Stimulated activated CD4-positive, alpha-beta T cell treated with anti-CD3 and anti-CD28 coated beads, Interleukin-2, amount 100 ng/mL, for 48 hours (primary cell): Measurements from ENCODE around the gene CTNNA3.

ENCODE experiments used
- DNase-seq, 2 donors: peaks; one replicate each; pipeline ENCODE4 v3.0.0-alpha.2; 2020

Gene CTNNA3

DNA sequence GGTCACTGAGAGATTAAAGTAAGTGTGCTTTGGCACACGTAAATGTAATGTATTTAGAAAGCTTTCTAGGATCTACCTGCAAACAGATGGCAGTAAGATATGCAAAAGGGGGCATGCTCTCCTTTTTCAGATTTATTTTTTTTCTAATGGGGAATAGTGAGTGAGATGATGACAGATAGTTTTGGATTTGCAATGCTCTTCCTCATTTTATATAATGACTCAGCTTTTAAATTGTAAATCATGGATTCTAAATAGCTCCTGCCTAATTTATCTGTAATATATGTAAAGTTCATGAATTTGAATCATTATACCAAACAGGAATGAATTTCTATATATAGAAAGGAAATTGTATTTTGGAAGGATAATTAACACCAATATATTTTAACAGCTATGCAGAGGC, 1731.8 kb downstream of the CTNNA3 start:
- DNase-seq: no peak

DNA sequence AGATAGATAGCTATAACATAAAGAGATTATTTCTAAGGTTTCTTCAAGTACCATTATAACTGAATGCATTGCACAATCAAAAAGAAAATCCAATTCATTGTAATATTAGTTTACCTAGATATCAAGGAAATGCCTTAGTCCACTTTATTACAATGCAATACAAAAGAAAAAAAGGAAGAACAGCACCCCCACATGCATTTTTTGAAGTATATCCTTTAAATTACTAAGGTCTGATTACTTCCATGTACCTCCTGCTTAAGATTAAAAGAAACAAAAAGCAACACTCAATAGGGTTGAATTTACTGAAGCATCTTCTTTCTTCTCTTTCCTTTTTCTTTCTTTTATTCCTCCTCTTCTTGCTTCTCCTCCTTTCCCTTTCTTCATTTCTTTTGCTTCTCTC, 1743.9 kb downstream of the CTNNA3 start:
- DNase-seq: no peak

DNA sequence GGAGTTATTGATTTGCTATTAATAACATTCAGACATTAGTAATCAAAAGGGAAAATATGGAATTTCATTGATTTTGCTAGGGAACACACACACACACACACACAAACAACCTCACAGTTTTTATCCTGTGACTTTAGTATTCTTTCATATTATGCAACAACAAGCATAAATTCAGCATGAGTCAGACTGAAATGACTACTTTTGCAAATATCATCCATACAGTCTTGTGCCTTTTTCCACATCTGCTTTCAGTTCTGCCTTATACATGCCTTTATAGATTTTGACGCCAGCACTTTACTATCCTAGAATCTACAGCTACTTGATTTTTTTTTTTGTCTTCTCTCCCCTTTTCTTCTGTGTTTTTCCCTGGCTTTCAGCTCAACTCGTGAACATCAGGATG, 1745.9 kb downstream of the CTNNA3 start:
- no peak for DNase-seq

DNA sequence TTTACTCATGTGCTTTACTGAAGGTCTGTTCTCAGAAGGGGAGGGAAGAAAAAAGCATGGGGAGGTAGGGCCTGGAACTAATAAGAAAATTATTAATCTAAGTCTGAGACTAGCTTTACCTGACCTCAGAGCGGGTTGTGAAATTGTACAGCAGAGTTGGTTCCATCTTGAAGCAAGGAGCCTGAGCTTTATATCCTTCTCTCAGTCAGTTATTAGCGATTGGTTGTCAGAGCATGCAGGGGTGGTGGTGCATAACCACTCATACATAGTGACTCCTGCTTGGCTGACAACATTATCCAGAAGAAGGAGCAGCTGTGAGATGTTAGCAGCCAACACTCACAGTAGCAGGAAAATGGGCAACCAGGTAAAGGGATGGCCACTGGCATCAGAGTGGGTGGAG, 1746.5 kb downstream of the CTNNA3 start:
- DNase-seq: no peak

DNA sequence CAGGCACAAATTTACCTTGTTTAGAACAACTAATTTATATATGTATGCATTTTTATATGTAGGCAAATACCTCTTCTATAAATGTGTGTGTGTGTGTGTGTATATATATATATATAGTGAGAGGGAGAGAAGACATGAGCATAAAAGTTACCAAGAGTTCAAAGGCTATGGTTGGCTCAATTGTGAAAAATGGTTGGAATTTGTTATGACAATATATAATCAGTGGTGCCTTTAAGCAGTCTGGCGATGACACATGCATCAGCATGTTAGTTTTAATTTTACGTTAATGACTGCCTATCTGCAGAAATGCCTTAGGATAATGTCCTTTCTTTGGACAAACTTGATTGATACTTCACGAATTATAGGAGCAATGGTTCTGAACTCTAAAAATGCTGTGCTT, 1750.9 kb downstream of the CTNNA3 start:
- DNase-seq: no peak

DNA sequence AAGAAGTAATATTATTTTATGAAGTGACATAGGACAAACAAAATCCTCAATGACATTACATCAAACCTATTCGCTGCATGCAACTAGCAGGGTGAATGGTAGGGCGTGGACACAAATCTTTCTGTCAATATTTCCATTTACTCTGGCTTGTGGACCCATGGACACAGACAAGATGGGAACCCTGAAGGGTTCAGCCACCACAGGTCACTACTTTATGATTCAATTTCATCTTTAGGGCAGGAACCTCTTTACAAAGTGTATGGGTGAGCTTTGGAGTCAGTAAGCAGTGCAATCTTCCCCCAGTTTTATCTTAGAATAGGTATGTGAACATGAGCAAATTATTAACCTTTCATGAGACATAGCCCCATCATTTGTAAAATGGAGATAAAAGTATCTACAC, 1752.5 kb downstream of the CTNNA3 start:
- no peak for DNase-seq

DNA sequence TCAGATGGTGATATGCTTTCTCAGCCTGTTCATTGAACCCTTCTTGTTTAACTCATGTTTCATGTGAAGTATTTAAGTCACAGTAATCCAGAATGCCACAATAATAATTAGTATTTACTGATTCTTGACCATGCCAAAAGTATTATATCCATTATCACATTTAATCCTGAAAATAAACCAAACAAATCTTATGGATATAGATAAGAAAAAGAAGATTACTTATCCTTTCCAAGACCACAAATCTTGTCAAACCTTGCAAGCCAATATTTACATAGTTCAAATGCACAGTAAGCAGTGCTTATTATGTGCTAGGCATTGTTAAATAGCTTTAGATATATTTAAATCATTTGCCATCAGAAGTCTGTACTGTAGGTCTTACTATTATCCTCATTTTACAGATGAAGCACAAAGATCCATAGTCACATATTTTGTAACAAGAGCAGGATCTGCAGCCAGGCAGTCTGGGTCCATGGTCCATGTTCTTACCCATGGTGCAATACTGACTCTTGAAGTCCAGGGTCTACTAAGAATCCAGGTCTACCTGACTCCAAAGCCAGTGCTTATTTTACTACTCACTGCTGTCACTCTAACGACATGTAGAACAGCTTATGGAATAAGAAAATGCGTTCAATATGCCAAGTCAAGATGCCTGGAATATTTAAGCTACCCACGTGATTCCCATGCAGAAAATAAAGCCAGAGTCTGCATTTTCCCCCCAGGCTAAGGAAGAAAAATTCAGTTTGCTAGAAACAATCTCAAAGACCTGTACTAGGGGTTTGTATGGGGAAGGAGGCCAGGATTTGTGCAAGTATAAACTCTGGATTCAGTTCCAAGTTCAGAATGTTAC, 1755.0 kb downstream of the CTNNA3 start:
- DNase-seq: no peak

DNA sequence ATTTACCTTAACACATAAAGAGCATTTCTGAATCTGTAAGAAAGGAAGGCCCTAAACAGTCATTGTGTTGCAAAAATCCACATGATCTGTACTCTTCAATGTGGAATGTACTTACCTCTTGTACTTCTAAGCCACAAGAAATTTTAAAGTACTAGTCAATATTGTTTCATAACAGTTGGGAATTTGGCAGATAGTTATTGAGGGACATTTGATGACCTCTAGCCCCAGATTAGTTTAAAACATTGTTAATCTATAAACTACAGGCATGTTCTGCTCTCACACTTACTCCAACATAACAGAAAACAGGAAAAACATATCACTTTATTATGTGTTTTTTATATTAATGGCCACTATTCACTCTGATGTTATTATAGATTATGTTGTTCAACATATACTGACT, 1755.9 kb downstream of the CTNNA3 start:
- no peak for DNase-seq

DNA sequence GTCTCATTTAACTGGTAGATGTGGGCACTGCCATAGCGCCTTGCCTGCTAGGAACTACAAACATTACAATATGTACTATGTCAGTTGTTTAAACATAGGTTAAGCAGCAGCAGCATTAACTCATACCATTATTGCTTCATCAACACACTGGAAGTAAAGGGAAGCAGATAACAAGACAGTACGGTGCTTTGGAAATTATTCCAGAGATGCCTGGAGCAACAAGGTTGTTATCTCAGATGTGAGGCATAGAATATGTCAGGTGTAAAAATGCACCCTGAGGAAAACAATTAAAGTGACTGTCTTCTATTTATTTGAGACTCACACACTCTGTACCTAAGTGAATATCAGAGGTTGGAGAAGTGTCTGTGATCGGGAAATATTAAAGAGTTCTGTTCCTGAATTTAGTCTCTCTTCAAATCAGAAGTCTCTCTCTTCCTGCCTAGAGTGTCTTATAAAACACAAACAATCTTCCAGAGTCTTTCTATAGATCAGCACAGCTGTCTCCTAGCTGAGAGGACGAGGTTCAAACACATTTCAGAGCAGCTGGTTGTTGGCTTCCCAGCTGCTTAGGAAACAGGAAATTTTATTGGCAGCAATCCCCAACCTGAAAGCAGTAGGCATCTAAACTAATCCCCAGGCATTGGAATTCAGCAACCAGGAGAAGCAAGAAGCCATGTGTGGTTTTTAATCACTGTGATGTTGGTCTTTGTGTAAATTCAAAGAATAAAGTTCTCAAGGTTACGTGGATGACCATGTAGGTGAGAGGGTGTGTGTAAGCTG, 1764.5 kb downstream of the CTNNA3 start:
- DNase-seq: no peak

DNA sequence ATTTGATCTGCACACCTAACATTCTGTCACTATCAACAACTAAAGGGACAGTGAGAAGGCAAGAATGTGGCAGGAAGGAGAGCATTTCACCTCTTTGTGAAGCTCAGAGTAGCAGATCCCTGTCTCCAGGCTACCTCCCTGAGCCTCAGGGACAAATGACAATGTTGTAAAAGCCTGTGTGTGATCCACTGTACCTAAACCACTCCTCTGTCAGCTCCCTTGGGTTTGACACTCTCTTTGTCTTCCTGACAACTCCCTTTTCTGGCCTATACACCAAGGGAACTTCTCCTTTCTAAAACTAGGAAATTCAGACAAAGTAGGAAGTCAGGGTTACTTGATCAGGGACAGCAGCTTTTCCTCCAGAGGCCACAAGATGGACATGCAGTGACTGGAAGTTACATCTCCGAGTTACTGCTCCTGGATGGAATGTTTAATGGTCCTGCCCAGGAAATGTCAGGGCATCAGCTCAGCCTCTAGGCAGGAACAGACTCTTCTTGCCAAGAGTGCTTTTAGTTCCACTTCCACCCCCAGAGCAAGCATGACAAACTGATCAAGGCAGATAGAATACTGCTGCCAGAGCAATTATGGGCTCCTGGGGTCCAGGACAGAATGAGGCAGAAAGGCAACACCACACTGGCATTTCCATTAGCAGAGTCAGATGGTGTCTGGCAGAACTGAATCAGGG, 1784.7 kb downstream of the CTNNA3 start:
- DNase-seq: no peak

DNA sequence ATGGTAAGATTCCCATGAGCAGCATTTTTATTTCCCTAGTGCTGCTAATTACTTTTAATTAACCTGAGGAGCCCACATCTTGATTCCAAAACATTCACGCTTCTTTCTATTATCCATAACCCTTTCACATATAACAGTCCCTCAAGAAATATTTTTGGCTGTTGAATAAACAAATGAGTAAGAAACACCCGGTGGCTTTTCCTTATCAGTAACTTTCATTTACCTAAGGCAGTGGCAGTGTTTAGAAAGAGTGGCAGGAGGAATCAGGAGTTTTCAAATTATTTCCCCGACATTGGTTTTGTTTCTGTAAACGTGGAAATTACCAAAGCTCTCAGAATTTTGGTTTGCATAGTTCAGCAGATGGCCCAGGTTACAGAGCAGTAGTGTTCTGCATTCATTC, 1785.8 kb downstream of the CTNNA3 start:
- DNase-seq: no peak

DNA sequence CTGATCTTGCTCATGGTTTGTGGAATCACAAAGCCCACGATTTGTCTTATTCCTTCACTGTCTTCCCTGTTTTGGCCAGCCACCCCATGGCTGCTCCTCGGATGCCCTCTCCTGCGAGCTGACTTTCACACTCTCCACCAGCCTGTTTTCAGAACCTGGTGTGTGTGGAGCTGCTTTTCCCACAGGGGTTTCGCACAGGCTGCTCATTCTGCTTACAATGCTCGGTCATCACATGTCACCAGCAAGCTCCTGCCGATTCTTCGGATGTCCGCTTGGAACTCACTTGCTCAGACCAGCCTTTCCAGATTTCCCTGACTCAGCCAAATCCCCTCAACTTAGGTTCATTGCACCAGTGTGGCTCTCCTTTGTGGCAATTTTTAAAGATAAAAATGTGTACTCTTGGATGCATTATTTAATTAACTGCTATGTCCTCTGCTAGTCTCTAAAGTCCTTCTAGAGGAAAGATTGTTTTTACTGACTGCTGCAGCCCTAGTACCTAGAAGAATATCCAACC, 1788.7 kb downstream of the CTNNA3 start:
- DNase-seq: no peak

DNA sequence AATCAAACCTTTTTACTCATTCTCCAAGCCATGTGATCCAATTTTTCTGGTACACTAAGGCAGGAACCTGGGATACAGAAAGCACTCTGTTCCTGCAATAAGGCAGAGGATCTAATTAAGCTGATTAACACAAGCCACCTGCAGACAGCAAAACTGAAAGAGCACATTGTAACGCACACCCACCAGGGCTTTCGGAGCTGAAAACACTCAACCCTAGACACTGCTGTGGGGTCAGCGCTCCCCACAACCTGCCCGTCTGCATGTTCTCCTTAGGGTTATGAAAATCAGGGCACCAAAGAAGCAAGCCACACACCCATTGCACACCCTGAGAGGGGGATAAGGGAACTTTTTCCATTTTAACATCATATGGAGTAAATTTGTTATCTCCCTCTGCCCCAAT, 1792.4 kb downstream of the CTNNA3 start:
- DNase-seq: no peak

DNA sequence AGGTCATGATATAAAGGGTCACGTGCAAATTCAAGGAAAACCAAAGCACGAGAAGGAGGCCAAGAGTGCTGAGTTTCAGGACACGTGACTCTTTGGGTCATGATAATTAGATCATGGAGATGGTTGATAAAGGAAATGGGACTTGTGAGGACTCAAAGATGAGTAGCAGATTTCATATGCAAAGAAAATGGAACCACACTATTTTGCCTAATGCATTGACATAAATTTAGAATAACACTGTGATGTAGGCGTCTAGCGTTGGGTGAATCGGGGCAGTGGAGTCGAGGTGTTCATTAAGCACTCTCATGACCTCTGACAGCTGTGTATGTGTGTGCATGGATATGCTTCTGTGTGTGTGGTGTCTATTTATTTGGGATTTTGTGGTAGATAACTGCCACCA, 1795.7 kb downstream of the CTNNA3 start:
- no peak for DNase-seq

DNA sequence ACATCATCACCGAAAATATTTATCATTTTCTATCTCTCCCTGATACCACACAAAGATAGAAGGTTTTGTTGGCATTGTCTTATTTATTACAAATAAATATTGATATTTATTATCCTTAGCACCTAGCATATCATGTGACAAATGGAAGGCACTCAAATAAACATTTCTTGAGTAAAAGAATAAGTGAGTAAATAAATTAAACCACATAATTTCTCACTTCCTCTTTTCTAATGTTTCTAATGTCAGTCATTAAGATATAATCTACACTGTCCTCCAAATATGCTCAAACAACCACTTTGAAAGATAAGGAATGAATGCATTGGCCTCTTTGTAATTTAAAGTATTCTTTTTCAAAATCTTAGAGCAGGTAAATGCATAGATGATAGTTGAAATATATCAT, 1797.9 kb downstream of the CTNNA3 start:
- DNase-seq: no peak

DNA sequence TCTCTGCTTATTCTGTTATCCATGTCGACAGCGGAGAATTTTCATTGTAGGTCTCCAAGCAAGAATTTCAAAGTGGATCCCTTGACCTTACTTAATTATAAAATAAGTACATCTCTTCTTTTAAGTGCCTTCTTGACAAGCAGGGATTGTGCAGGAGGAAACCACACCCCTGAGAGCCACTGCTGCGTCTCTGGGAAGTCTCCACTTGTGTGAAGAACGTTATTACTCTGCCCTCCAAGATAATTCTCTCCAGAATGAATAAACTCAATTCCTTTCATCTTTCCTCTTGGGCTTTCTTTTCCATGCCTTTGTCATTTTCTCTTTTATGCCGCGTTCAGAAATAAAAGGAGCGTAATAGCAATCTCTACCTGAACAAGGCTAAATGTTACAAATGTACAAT, 1801.0 kb downstream of the CTNNA3 start:
- DNase-seq: no peak

DNA sequence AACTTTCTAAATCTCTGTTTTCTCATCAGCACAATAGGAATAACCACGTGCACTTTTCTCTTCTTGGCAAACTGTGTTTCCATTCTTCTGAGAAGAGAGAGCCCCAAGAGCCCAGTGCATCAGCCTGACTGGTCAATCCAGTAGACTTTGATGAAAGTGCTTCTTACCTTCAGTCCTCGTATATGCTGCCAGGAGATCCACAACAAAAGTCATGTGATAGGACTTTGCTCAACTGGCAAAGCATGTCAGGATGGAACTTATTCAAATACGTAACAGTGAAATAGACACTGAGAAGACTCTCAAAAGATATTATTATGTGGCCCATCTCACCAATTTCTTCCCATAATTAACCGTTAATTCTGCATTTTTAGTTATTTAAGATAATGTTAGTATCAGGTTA, 1801.6 kb downstream of the CTNNA3 start:
- no peak for DNase-seq

DNA sequence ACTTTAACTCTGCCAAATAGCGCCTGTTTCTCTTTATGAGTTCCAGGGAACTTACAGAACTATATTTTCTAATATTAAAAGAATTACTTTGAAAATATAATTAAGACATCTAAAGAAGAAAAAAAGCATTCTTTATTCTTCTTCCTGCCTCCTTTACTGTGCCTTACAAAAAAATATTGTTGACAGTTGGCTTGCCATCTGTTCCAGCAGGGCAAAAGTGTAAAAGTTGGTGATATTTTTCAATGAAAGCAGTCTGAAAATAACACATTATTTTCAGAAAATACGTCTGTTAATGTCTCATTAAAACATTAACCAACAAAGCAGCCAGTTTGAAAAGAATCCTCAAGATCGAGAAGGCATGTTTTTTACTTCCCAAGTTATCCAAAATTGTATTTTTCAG, 1802.3 kb downstream of the CTNNA3 start:
- no peak for DNase-seq

DNA sequence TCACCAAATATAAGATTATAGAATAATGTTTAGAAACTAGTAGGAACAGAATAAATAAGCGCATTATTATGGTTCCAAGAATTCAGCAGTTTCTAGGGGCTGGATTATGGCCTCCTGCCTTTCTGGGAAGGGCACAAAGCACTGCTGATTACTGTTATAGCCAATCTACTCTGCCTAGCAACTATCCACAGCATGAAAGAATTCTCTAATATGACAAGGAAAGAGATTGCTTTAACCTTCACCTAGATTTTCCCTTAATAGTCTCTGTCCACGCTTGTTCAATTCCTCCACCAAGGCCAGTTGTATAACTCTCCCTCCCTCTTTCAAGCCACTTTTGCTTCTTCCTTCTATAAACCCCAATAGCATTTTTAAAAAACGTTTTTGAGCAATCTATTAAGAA, 1803.7 kb downstream of the CTNNA3 start:
- no peak for DNase-seq

DNA sequence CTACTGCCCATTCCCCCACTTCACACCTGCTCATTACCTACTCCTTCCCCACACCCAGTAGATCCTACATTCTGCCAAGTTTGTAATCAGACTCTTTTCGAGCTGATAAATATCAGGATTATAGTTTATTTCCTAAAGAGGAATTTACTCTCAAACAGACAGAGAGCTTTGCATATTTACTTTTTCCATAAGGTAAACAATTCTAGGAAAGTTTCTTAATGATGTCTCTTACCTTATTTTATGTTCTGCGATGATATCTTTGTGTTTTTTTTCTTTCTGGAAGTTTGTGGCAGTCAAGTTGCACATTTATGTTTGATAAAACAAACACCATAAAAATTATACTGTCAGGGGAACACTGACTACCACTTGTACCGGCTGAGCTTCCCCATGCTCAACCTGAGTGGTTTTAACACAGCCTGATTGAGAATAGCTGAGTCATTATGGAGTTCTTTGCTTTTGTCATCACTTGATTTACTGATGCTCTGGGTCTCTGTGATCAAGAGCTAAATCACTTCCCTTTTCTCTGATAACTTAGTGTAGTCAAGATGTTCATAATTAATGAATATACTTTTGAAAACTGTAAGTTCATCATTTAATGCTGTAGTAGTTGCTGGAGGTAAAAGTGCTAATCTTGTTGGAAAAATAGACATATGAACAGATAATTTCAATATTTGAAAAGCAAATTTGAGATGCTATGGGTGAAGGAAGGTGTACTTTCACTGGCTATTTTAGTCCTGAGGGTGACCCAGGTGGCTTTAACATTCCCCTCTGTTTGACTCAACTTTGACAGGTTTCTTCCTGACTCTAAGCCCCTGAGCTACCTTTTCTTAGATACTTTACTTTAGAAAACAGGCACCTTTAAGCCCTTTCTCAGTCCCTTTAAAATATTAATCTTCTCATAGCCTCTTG, 1804.7 kb downstream of the CTNNA3 start:
- no peak for DNase-seq

DNA sequence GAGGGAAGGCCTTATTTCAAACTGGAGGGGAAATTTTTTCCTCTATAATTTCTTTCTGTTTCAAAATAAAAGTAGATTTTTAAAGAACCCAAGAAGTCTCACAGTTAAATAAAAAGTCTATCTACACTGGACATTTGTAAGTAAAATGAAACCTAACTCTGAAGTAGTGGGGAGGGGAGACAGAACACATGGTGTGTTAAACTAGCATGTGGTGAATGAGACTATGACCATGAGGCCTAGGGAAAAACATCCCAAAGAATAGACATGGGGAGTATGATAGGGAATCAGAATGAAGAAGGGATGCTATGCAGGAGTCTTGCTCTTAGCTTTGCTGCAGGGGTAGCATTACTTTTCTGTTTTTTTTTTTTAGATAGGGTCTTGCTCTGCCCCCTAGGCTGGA, 1831.5 kb downstream of the CTNNA3 start:
- DNase-seq: no peak

DNA sequence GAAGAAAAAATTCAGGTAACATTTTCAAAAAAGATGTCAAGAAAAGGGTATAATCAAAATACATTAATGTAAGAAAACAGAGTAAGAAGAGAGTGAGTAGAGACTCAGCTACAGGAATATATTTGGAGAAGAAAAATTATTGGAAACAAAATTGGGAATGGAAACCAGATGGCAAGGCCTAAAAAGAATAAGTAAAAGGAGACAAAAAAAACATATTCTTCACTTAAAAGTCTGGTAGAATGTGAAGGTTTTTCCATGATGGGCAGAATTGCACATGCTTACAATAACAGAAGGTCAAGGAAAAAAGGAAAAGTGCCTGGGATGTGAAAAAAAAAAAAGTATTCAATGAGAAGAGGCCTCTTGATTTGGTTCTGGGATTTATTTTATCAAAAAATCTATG, 1832.0 kb downstream of the CTNNA3 start:
- no peak for DNase-seq
